Endothelial cell (in vitro differentiated cells): ENCODE measurements around the gene PRKAG3. TPM values are rescaled to one million over a fixed set of nuclear protein-coding genes. Genes with fewer than 3 reads are reported as not detected.
A peak's percentile ranks its signal among the peaks of the same experiment; 100 is the strongest.

ENCODE experiments used
- DNase-seq: peaks from one replicate; pipeline ENCODE4 v3.0.0; 2021; ENCODE audit warnings: low spot score
- H3K27ac Mint-ChIP-seq: one replicate; pipeline ENCODE4 v1.8.0; 2021; ENCODE audit warnings: mixed read lengths, inconsistent platforms; ENCODE audit not compliant: unreplicated experiment
- H3K27me3 Mint-ChIP-seq: one replicate; pipeline ENCODE4 v1.8.0; 2021; ENCODE audit warnings: mild to moderate bottlenecking, moderate library complexity, mixed read lengths, inconsistent platforms; ENCODE audit not compliant: unreplicated experiment
- H3K36me3 Mint-ChIP-seq: one replicate; pipeline ENCODE4 v1.8.0; 2021; ENCODE audit warnings: mild to moderate bottlenecking, low read depth, mixed read lengths, inconsistent platforms; ENCODE audit not compliant: unreplicated experiment
- H3K4me1 Mint-ChIP-seq: one replicate; pipeline ENCODE4 v1.8.0; 2021; ENCODE audit warnings: mild to moderate bottlenecking, mixed read lengths, inconsistent platforms; ENCODE audit not compliant: unreplicated experiment
- H3K4me3 Mint-ChIP-seq: one replicate; pipeline ENCODE4 v1.8.0; 2021; ENCODE audit warnings: mild to moderate bottlenecking, mixed read lengths, inconsistent platforms; ENCODE audit not compliant: unreplicated experiment
- H3K9me3 Mint-ChIP-seq: one replicate; pipeline ENCODE4 v1.8.0; 2021; ENCODE audit warnings: mixed read lengths, inconsistent platforms; ENCODE audit not compliant: unreplicated experiment
- CTCF ChIP-seq: fragments of 200-600 bp; sonication (generic); IDR thresholded peaks from one replicate; pipeline ENCODE4 v1.5.0; 2021; ENCODE audit warnings: antibody characterized with exemption; ENCODE audit not compliant: unreplicated experiment
- total RNA-seq: library from RNA; stranded (reverse); fragmentation: NEBNext Ultra II Directional; extraction: Animal tissue kit (Norgen Biotek cat#: 25700); gene quantifications from one replicate; pipeline ENCODE4 v1.2.1, GENCODE V29; 2021; ENCODE audit not compliant: unreplicated experiment

The PRKAG3 gene
- total RNA-seq, 1 donor from 2014 or later = not detected

GRCh38 chr2:218786133-218786532 is 45.5 kb downstream of the PRKAG3 start:
- H3K27me3 Mint-ChIP-seq = peaks cover 11% of the 10 kb centered on the region
- DNase-seq = no peak
- peaks cover 26% of the 10 kb centered on the region for H3K4me1 Mint-ChIP-seq
- no peak overlapping the region for H3K27ac Mint-ChIP-seq
- no peak overlapping the region for H3K4me3 Mint-ChIP-seq
- no peaks in the 10 kb centered on the region for H3K36me3 Mint-ChIP-seq
- no peaks in the 10 kb centered on the region for H3K9me3 Mint-ChIP-seq
- no peak for TF ChIP-seq CTCF

DNA sequence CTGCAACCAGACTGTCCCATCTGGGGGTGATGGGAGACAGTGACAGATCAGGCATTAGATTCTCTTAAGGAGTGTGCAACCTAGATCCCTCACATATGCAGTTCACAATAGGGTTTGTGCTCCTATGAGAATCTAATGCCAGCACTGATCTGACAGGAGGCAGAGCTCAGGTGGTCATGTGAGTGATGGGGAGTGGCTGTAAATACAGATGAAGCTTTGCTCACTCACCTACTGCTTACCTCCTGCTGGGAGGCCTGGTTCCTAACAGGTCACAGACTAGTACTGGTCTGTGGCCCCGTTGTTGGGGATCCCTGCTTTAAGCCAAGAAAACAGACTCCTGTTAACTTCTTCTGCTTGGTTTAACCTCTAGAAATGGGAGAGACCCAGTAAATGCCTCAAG is 46.5 kb downstream of the PRKAG3 start:
- TF ChIP-seq CTCF = no peak
- Mint-ChIP-seq H3K9me3 (no peaks in the 10 kb centered on the region), H3K4me3 (no peak overlapping the region), H3K4me1 (peaks cover 32% of the 10 kb centered on the region), H3K27ac (no peak overlapping the region), H3K36me3 (no peaks in the 10 kb centered on the region), H3K27me3 (peaks cover 11% of the 10 kb centered on the region)
- DNase-seq = no peak

GRCh38 chr2:218783688-218784087 is 47.9 kb downstream of the PRKAG3 start:
- H3K27ac Mint-ChIP-seq = no peak overlapping the region
- no peaks in the 10 kb centered on the region for H3K36me3 Mint-ChIP-seq
- H3K4me3 Mint-ChIP-seq = peak overlapping the region; percentile 73
- no peak for TF ChIP-seq CTCF
- peaks cover 11% of the 10 kb centered on the region for H3K27me3 Mint-ChIP-seq
- H3K4me1 Mint-ChIP-seq = peaks cover 32% of the 10 kb centered on the region
- H3K9me3 Mint-ChIP-seq = no peaks in the 10 kb centered on the region
- DNase-seq = no peak

GRCh38 chr2:218782528-218782844 is 49.1 kb downstream of the PRKAG3 start:
- Mint-ChIP-seq H3K36me3 (peaks cover under 1% of the 10 kb centered on the region), H3K27ac (peak overlapping the region; percentile 64), H3K27me3 (peaks cover 11% of the 10 kb centered on the region), H3K9me3 (peaks cover under 1% of the 10 kb centered on the region), H3K4me3 (peak overlapping the region; percentile 89), H3K4me1 (peaks cover 32% of the 10 kb centered on the region)
- TF ChIP-seq CTCF = no peak
- no peak for DNase-seq

- Mint-ChIP-seq H3K9me3 (peaks cover 5% of the 10 kb centered on the region), H3K36me3 (peaks cover 6% of the 10 kb centered on the region), H3K27me3 (peaks cover 11% of the 10 kb centered on the region), H3K4me3 (peak within 1 kb of the TSS; percentile 89), H3K4me1 (peaks cover 32% of the 10 kb centered on the region), H3K27ac (peak within 1 kb of the TSS; percentile 72)
- TF ChIP-seq CTCF = no peak
- DNase-seq = peak; percentile 38
Measured at GRCh38 chr2:218781691-218782527, 49.7 kb downstream of the PRKAG3 start, which contains the start of gene CYP27A1. Gene CYP27A1, plus strand, starts transcription at chr2:218782147. Its CDS starts 36 bp downstream, at chr2:218782183.
